HG03135 (cell line): ENCODE data around the gene MRPS12.

ENCODE experiments used
- ATAC-seq: cut with Tn5 transposase; IDR thresholded peaks from one replicate; pipeline ENCODE4 v1.9.1; 2021; ENCODE audit warnings: mild to moderate bottlenecking, moderate library complexity; ENCODE audit not compliant: unreplicated experiment

Gene MRPS12

GRCh38 chr19:38910488-38910887 lies 20.3 kb upstream of the MRPS12 start:
- ATAC-seq = no peak

- no peak for ATAC-seq
Measured at GRCh38 chr19:38911388-38912001, 19.2 kb upstream of the MRPS12 start.

GRCh38 chr19:38912600-38913514 lies 17.9 kb upstream of the MRPS12 start:
- no peak for ATAC-seq

GRCh38 chr19:38913958-38914357 lies 16.8 kb upstream of the MRPS12 start:
- ATAC-seq = no peak

- ATAC-seq = no peak
Measured at GRCh38 chr19:38915329-38916321, 15.1 kb upstream of the MRPS12 start.

- ATAC-seq = no peak
Measured at GRCh38 chr19:38917516-38917915, 13.2 kb upstream of the MRPS12 start.

GRCh38 chr19:38917921-38918491 lies 12.7 kb upstream of the MRPS12 start:
- ATAC-seq = no peak

- no peak for ATAC-seq
Measured at GRCh38 chr19:38918526-38918925, 12.2 kb upstream of the MRPS12 start.

GRCh38 chr19:38919837-38920601 lies 10.7 kb upstream of the MRPS12 start:
- no peak for ATAC-seq

- ATAC-seq = no peak
Measured at GRCh38 chr19:38920602-38921419, 9.9 kb upstream of the MRPS12 start.

GRCh38 chr19:38921420-38922274 lies 9.1 kb upstream of the MRPS12 start:
- ATAC-seq = no peak

GRCh38 chr19:38922482-38922881 lies 8.3 kb upstream of the MRPS12 start:
- ATAC-seq = no peak

GRCh38 chr19:38924388-38924787 lies 6.4 kb upstream of the MRPS12 start:
- no peak for ATAC-seq

GRCh38 chr19:38928391-38929001 lies 2.2 kb upstream of the MRPS12 start:
- ATAC-seq = no peak

- peak; percentile 63 for ATAC-seq
Measured at GRCh38 chr19:38929929-38930775, 592 bp upstream of the MRPS12 start, which contains the start of gene SARS2. TSS of gene SARS2 (minus strand) at chr19:38930763. CDS start at chr19:38930736, 27 bp downstream.

- no peak for ATAC-seq
Measured at GRCh38 chr19:38931521-38931793, 713 bp downstream of the MRPS12 start.
